ENCODE measurements around the gene COG1.

COG1 gene

DNA sequence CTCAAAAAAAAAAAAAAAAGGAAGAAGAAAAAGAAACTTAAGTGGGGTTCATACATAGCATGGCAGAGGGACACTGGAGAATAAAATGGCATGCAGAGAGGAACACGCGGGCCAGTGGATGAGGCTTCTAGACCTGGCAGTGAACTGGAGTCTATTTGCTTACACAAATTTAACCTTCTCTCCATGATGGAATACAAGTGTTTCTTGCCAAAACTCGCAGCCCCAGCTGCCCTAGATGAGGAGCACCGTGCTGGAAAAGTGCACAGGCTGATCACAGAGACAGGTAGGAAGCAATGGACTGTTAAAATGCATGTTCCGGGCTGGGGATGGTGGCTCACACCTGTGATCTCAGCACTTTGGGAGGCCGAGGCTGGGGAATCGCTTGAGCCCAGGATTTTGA is 18.7 kb upstream of the COG1 start:
- no peak for DNase-seq

DNA sequence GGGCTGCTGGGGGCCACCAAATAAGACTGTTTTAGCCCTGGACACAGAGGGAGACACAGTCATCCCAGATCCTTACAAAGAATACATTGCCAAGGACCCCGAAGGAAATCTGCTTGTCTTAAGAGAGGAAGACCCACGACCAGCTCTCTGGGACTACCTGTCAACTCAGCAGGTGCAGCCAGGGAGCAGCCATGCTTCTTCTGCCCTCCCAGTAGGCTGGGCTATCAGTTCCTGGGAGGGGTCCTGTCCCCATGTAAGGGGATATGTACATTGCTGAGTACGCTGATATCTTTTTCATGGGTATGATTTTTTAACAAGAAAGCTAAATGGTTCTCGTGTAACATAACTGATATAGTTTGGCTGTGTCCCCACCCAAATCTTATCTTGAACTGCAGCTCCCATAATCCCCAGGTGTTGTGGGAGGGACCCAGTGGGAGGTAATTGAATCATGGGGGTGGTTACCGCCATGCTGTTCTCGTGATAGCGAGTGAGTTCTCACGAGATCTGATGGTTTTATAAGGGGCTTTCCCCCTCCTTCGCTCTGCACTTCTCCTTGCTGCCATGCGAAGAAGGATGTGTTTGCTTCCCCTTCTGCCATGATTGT is 16.8 kb upstream of the COG1 start:
- no peak for DNase-seq

DNA sequence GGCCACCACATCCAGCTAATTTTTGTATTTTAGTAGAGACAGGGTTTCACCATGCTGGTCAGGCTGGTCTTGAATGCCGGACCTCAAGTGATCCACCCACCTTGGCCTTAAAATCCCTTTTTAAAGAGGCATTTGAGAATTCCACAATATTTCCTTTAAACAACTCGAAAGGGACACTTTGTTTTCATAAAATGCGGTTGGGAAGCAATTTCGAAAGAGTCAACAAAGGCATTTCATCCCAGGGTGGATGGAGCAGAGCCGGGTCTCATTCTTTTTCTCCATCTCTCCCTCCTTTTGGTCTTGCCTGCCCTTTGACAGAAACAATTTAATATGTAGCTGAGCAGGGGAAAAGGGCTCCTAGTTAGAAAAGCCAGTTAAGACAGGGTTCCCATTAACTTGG is 13.5 kb upstream of the COG1 start:
- no peak for DNase-seq

DNA sequence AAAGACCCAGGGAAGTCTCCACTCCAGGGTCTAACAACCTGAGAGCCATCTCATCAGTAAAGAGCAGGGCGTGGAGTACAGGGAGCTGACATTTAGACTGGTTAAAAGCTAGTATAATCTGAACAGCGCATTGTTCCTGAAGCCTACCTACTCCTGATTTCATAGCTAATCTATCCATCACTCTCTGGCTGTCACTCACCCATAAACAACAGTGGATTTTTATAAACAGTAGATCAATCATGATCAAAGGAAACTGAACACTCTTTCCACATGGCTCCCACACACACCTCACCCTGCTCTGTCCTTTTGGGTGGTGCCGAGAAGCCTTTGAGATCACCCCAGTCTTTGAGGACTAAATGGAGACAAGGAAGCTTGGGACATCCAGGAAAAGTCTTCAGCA is 13.0 kb upstream of the COG1 start:
- no peak for DNase-seq

DNA sequence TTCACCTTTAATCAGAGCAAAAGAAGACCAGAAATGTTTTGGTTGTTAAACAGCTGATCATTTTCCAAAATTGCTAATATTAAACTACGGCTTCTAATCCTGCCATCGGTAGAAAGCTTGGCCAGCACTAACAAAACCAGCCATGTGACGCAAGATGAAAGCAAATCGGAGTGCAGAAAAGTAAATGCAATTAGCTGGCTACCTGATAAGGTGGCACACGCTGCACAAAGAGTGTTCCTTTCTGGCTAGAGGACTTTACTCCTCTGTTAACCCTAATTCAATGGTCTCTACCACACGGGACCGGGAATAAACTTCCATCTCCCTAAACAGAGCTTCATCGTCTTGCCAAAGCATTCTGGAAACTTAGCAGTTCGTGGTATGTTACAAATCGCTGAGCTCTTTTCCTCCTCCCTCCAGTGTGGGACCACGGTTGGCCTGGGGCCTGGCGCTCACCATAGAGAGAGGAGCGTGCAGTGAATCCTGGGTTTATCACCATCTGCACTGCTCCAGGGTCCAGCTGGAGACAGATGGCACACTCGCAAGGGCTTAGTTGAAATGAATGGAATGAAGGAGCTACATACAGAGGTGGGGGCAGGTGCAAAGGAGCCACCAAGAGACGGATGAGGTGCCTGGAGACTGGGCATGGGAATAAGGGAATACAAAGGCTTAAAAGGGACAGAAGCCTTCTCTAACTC is 10.1 kb upstream of the COG1 start:
- DNase-seq: no peak

DNA sequence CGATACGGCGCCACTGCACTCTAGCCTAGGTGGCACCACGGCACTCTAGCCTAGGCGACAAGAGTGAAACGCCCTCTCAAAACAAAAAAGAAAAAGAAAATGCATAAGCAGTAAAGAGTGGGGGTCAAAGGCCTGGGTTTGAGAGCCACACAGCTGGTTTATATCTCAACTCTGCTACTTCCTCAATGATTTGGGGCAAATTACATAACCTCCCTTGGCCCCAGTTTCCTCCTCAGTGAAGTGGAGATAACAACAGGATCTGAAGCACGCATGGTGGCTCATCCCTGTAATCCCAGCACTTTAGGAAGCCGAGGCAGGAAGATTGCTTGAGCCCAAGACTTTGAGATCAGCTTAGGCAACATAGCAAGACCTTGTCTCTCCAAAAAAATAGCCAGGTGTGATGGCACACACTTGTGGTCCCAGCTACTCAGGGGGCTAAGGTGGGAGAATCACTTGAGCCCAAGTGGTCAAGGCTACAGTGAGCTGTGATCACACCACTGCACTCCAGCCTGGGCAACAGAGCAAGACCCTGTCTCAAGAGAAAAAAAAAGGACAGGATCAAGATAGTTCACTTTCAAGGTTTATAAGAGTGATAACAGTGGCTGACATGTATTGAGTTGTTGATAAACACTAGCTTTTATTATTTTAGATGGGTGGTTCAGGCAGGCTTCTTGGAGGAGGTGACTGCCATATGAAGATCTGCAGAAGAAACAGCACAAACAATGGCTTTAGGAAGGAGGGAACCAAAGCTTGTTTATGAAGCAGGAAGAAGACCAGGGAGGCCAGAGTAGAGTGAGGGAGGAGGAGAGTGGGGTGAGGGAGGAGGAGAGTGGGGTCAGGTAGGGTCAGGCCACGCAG is 8.5 kb upstream of the COG1 start:
- no peak for DNase-seq

DNA sequence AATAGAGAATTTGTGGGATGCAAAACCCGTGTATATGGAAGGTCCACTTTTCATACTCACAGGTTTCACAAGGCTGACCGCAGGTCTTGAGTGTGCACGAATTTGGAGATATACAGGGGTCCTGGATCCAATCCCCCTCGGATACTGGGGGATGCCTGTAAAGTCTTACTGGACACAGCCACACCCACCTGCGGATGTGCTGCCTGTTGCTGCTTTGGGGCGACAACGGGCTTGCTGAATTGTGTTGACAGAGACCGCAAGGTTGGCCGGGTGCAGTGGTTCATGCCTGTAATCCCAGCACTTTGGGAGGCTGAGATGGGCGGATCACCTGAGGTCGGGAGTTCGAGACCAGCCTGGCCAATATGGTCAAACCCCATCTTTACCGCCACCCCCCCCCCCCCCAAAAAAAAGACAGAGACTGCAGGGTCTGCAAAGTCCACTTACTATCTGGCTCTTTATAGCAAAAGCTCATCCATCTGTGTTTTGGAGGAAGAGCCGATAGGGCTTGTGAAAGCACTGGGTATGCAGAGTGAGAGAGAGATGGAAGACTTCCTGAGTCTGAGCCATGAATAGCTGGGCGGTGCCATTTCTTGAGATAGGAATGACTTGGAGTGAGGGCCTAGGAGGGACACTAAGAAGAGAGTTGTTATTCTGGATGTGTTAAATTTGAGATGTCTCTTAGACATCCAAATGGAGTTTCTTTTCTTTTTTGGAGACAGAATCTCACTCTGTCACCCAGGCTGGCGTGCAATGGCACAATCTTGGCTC is 6.4 kb upstream of the COG1 start:
- DNase-seq: no peak

DNA sequence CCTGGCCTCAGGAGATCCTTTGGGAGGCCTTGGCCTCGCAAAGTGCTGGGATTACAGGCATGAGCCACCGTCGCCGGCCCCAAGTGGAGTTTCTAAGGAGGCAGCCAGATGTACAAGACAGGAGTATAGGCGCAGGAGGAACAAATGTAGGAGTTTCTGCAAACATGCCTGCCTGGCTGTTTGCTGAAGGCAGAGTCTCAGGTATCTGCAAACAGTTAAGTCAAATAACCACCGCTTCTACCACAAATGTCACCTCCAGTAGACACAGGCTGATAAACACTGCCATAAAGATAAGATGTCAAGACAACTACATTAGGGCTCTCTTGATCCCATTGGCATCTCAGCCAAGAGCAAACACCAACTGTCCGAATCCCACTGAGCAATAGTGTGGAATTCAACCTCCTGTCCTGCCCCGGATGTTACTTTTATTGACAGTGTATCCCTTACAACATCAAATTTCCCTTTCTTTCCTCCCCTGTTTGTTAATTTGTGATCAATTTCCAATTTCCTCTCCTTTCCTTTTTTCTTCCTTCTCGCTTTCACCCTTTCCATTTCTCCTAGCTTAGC is 5.6 kb upstream of the COG1 start:
- DNase-seq: no peak

DNA sequence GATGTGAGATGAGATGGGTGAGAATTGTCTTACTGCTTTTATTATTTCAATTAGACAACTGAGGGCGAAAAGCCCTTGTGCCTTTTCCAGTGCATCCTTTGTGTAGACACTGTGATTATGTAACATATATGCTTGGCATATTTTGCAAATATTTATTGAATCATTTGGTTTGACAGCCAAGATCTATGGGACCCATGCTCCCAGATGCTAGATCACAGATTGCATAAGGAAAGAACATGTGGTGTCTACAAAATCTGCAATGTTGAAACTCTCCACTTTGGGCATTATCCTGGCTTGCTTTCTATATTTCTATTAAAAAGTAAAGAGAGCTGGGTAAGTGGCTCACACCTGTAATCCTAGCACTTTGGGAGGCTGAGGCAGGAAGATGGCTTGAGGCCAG is 4.8 kb upstream of the COG1 start:
- DNase-seq: no peak

DNA sequence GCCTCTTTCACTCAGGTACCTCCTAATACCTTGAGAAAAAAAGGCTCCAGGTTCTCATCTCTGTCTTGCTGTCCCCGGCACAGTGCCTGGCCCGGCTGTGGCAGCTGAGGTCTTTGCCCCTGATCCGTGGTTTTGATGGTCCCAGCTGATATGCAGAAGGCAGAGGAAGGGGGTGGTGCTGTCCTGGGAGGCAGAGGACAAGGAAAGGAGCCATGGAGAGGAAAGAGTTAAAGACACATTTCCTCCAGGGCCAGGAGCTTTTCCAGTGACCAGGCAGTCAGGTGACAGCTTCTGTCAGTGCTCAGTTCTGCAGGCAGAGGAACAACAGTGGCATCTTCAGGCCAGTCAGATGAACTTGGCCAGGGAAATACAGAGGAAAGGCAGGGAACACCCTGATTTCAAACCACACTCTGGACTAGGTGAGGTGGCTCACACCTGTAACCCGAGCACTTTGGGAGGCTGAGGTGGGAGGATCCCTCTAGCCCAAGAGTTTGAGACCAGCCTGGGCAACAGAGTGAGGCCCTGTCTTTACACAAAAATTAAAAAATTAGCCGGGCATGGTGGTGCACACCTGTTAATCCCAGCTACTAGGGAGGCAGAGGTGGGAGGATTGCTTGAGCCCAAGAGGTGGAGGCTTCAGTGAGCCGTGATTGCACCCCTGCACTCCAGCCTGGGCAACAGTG is 3.3 kb upstream of the COG1 start:
- DNase-seq: no peak

DNA sequence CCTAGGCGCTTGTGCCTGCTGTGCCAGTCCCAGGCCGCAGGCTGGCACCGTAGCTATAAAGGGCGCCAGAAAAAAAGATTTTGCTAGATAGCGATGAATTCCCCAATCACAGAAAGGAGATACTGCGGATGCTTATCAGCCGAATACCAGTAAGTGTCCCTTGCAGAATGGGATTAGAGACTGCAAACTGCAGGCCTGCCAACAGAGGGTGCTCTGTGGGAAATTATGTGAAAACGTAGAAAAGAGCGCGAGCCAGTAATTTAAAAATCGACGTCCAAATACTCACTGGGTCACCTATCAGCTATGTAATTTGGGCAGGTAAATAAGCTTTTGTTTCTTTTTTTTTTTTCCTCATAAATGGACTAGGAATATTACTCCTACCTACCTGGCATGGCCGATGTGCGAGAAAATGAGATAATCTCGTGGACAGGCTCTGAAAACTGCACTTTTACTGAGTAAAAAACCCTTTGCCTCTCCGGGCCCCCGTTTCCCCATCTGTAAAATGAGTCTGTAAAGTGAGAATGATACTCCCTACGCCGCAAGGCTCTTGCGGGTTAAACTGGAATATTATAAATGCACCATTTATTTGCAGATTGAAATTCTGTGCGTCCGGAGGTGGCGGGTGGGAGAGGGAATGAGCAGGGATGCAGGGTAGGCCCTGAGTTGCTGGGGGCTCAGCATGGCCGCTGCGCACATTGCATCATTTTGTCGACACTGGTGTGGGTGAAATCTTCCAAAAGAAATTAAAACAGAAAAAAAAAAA is 1.2 kb upstream of the COG1 start:
- DNase-seq: peak; percentile 58

DNA sequence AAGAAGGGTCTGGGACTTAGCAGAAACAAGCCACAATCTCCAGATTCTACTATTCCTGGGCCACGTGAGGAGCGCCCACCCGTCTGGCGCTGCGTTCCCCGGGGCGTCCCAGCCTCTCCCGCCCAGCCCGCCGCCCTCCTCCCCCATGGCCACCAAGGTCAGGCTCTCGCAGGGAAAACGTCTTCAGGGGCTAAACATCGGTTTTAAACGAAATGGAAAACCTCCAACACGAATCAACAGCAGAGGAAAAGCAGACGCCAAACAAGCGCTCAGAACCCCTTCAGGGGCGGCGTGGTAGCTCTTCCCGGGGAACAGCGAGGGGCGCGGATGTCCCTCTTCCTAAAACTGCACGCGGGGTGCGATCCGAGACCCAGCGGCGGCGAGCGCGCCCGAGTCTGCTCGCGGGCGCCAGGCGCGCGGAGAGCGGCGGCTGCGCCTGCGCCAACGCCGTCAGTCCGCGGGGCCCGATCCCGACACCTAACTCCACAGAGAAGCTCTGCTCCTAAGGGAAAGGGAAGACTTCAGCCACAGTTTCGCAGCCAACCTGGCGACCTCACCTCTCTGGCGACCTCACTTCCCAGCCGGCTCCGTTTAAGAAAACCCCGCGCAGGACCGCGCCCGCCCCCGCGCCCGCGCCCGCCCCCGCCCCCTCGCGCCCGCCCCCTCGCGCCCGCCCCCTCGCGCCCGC is 505 bp upstream of the COG1 start:
- DNase-seq: peak; percentile 51

DNA sequence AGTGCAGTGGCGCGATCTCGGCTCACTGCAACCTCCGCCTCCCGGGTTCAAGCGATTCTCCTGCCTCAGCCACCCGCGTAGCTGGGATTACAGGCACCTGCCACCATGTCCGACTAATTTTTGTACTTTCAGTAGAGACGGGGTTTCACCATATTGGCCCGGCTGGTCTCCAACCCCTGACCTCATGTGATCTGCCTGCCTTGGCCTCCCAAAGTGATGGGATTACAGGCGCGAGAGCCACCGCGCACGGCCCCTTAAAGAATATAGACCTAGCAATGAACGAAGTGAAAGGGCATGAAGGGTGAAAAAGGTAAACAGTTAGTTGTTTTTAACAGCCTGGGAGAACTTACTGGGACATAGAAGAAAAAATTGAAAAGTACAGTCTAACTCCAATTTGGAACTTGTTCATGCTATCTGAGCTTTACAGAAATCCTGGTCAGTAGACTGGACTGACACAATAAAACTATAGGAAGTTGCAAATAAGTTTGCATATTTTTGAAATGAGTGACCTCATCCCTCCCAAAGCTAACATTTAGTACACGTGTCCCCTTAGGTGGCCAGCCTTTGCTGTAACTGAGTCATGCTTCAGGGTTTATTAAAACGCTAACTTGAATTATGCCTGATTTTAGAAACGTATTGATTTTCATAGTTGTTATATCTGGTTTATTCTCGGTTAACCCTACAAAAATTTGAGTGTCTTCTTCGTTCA is 1.8 kb downstream of the COG1 start:
- no peak for DNase-seq

DNA sequence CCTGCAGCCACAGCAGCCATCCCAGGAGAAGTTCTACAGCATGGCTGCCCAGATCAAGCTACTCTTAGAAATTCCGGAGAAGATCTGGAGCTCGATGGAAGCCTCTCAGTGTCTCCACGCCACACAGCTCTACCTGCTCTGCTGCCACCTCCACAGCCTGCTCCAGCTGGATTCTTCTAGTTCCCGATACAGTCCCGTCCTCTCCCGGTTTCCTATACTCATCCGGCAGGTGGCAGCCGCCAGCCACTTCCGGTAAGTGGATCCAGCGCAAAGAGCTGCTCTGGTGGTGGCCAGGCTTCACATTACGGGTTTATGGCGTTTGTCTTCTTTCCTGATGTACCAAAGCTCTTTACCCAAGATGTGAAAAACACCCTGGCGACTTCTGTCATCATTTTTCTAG is 3.6 kb downstream of the COG1 start:
- DNase-seq: no peak

DNA sequence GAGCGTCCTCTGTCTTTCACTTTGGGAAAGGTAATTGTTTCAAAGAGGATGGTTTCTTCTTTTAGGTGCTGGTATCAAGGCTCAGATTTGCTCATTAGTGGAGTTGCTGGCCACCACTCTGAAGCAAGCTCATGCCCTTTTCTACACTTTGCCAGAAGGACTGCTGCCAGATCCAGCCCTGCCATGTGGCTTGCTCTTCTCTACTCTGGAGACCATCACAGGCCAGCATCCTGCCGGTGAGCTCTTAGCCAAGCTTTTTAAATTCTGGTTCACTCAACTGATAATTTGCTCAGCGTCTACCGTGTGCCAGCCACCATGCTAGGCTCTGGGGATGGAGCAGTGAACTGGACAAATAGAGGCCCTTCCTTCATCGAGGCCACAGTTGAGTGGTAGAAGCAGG is 4.3 kb downstream of the COG1 start:
- DNase-seq: no peak

DNA sequence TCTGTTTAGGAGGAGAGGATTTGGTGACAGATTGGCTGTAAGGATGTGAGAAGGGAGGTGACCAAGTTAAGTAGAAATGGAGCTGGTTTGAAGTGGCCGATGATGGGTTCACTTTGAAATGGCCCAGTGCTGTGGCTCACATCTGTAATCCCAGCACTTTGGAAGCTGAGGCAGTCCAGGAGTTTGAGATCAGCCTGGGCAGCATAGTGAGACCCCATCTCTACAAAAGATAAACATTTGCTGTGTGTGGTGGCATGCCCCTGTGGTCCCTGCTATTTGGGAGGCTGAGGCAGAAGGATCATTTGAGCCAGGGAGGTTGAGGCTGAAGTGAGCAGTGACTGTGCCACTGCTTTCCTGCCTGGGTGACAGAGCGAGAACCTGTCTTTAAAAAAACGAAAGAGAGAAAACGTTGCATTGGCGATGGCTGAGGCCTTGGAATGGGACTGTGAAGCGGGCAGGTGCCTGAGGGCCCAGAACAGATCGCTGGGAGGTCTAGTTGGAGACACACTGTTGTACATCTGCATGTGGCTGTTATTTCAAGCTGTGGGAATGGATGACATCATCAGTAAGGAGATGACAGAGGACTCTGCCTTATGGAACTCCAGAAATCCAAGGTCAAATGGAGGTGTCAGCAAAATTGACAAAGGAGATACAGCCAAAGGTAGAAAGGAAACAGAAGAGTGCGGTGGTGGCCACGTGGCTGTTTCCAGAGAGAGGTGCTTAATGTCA is 5.5 kb downstream of the COG1 start:
- no peak for DNase-seq

DNA sequence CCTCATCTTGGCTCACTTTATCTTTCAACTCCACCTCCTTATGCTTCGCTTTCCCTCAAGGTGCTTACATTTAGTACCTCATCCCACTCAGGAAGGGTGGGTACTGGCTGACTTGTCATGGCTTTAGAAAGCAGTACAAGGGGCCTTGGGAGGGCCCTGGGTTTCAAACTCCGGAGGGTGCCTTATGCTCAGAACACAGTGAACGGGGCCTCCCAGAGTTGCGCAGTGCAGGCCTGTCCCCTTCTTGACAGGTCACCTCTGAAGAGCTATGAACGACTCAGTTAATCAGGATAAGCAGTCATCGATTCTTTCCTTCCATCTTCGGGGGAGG is 6.0 kb downstream of the COG1 start:
- no peak for DNase-seq

DNA sequence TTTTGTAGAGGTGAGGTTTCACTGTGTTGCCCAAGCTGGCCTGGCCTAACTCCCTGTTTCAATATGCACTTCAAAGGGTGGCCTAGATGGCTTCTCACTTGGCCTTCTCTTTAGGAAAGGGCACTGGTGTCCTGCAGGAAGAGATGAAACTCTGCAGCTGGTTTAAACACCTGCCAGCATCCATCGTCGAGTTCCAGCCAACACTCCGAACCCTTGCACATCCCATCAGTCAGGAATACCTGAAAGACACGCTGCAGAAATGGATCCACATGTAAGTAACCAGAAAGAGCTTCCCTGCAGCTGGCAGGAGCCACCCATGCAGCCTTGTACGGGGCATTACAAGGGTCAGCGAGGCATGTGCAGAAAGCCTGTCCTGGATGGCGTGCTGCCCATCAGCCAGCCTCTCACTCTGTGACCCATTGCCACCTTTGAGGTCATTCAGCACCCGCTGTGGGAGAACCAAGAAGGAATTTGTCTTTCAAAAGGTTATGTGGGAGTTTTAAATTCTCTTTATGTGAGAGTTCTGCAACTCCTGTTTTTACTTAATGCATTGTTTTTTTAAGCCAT is 7.0 kb downstream of the COG1 start:
- DNase-seq: no peak

DNA sequence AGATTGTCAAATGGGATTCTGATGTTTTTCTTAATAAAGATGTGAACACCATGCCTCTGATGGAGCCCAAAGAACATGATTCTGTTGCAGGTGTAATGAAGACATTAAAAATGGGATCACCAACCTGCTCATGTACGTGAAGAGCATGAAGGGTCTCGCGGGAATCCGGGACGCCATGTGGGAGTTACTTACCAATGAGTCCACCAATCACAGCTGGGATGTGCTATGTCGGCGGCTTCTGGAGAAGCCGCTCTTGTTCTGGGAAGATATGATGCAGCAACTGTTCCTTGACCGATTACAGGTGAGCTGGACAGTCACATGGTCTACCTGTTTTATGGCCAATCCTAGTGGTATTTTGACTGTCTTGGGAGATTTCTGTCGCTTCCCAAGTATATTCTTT is 7.6 kb downstream of the COG1 start:
- DNase-seq: no peak

Measured in CD4-positive, alpha-beta T cell treated with Interleukin-15 for 1 hour (primary cell).